Prostate gland (tissue), 2 donors: Measurements from ENCODE around the gene ZNF831.

Experiments
- CTCF ChIP-seq, 4 experiments: fragments of 200-600 bp in 2 of 4; fragments of 450-650 bp in 2 of 4; sonication (generic) in 2 of 4; IDR thresholded peaks; 1 replicate in 3 of 4; 2 replicates in 1 of 4; pipeline ENCODE4 v1.5.1; 2016 to 2019; ENCODE audit warnings: antibody characterized with exemption in 4 of 4, mild to moderate bottlenecking in 2 of 4, moderate library complexity in 2 of 4
- POLR2AphosphoS5 ChIP-seq: sonication (generic); formaldehyde crosslinking; IDR thresholded peaks from one replicate; pipeline ENCODE4 v1.6.1; 2017; ENCODE audit warnings: antibody characterized with exemption

DNA sequence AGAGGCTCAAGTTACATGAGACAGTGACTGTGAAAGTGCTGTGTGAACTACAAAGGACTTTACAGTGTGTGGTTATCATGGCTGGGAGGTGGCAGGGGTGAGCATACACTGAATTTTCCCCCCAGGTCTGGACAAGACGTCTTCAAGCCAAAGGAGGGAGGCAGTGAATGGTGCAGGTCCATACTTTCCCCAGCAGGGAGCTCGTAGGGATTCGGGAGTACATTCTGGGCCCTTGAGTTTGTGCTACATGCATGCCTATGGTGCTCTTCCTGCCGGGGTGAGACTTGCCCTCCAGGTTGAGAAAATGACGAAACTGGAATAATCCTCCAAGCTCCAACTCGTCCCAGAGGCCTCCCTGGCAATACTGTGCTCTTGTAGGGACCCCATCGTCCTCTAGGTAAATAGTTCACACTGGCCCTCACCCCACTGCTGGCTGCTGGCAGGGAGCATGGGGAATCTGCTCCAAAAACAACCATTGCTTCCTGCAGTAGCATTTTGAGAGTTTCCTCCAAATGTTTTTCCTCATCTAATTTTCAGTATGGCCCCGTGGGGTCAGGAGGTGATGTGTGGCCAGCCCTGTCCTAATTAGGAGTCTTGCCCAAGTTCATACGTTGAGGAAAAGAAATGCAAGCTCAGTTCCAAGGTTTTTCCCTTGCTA is 57.6 kb downstream of the ZNF831 start:
- TF ChIP-seq CTCF (IDR thresholded peaks at IDR 0.05): no peak
- TF ChIP-seq POLR2AphosphoS5: no peak
